Measurements from ENCODE around the gene IL27RA.

The IL27RA gene

GRCh38 chr19:14089662-14090508, 58.3 kb downstream of the IL27RA start:
- DNase-seq, result no peak

DNA sequence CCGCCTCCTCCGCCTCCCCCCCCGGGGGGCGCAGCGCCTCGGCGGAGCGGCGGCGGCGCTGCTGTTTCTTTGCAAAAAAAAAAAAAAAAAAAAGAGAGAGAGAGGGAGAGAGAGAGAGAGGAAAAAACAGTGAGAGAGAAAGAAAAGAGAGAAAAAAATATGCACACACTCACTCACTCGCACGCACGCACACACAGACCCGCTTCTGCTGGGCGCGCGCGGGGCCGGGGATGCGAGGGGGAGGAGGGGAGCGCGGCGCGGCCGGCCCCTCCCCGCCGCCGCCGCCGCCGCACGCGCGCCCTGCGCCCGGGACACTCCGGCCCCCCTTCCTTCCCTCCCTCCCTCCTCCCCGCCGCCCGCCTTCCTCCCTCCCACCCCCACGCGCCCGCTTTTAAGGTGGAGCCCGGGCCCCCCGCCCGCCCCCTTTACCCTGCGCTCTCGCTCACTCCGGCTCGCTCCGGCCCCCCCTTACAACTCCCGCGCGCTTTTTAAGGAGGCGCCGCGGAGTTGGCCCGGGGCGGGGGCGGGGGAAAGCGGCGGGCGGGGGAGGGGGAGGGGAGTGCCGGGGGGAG, 59.0 kb downstream of the IL27RA start, which contains the start of gene SAMD1:
Gene SAMD1, minus strand, starts transcription at position 243 of the 572 bp plus-strand sequence.
- peak; percentile 79 for DNase-seq

- no peak for DNase-seq
Observed at GRCh38 chr19:14091081-14091812, 59.7 kb downstream of the IL27RA start.

DNA sequence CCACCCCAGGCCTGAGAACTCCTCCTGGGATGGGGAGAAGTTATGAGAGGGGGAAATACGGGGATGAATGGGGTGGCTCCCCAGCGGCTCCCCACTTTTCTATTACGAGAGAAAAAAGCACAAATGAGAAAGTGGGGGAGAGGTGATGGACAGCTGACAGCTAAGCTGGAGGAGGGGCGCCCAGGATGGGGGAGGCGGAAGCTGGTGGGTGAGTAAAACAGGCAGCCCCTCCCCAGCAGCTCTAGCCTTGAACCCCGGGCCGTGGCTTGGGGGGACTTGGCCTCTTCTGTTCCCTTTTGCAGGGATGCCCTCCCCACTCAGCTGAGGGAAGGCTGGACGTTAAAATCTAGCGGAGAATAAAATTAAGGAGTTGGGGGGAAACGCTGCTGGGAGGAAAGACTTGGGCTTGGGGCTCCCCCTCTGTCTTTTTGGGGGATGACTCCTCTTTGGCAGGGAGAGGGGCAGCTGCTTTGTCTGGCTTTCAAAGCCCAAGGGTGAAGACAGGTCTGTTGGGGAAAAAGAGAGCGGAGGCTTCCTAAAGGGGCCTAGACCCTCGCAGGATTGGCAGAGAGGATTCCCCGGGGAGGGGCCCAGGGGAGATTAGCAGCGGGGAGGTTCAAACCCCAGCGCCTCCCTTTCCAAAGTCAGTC, 60.4 kb downstream of the IL27RA start:
- DNase-seq, result no peak

DNA sequence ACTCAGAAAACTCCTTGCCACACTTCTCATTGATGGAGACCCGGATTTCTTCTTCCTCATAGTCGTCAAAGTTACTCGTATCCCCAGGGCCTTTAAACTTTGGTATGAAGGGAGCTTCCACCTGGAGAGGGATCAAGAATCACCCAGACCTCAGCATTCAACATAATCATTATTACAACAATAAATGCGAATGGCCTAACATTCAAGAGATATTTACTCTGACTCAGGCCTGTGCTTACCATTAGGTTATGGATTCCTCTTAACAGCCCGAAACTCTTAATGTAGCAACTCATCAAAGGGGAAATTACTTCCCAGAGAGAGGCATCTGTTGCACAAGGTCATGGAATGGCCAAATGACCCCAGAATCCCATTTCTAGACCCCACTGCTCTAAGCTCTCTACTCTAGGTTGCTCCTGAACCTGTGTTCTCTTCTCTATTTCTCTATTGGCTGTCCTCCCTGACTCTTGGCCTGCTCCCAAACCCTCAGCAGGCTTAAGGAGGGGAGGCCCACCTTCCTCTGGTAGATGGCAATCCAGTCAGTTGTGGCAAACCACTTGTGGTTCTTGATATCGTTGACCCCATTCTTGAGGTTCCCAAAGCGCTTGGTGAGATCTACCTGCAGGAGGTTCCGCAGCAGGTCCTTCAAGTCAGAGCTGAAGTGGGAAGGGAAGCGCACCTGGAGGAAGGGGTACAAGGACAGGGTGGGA, 61.7 kb downstream of the IL27RA start:
- DNase-seq, result no peak

- no peak for DNase-seq
Observed at GRCh38 chr19:14094854-14095253, 63.3 kb downstream of the IL27RA start.

DNA sequence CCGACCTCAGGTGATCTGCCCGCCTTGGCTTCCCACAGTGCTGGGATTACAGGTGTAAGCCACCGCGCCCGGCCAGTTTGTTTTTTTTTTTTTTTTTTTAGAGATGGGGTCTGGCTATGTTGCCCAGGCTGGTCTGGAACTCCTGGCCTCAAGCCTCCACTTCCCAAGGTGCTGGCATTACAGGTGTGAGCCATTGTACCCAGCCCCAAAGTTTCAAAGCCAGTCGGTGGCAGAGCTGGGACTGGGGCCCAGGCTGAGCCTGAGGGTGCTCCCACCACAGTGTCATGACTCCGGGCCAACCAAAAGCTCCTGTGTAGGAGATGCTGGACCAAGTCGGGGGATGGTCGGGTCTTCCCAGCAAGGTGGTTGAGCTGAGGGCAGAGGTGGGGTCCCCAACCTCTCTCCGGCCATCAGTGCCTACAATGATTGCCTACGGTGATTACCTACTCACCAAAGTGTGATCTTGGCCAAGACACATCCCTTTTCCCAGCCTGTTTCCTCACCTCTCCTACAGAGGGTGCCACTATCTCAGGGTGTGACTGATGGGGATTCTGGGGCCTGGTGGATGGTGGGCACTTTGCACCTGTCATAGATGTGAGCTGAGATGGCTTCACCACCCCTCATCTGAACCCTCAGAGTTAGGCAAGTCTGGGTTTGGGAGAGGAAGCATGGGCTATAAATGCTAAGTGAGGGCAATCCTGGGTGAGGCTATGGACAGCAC, 64.9 kb downstream of the IL27RA start:
- no peak for DNase-seq

DNA sequence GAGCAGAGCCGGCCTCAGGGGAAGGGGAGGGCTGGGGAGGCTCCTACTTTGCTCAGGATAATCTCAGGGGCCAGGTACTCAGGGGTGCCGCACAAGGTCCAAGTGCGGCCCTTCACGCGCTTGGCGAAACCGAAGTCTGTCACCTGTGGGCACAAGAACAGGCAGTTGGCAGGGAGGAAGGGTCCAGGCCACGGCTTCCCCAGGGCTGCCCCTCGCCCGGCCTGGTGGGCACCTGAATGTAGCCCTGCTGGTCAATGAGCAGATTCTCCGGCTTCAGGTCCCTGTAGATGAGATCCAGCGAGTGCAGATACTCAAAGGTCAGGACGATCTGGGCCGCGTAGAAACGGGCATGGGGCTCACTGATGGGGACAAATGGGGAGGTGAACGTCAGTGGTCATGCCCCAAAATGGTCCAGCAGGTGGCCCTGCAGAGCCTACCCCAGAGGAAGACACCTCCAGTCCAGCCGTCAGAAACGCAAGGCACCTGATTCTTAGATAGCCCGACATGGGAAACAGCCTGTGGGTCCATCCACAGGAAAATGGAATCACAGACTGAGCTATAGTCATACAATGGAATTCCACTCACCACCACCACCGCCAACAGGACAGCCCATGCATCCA, 66.1 kb downstream of the IL27RA start:
- no peak for DNase-seq

- no peak for DNase-seq
Observed at GRCh38 chr19:14101003-14101545, 69.5 kb downstream of the IL27RA start.

DNA sequence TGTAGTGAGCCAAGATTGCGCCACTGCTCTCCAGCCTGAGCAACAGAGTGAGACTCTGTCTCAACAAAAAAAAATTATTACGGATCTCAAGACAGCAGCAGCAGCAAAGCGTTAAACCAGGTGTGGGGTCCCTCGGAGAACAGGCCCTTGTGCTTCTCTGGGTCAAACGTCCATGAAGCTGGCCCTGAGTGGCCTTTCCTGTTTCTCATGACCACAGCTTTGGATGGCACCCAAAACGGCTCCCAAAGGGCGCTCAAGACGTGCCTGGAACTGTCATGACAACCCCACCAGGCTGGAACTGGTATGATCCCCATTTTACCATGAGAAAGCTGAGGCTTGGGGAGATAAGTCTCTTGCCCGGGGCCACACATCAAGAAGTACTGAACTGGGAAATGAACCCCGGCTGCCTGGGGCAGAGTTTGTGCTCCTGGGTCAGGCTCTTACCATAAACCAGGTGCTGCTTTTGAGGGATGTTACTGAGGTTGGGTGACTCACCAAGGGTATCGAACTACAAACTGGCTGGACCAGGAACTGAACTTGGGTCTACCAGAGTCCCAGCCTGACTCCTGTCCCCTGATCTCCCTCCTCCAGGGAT, 70.6 kb downstream of the IL27RA start:
- DNase-seq, result no peak

- no peak for DNase-seq
Observed at GRCh38 chr19:14102756-14103155, 71.2 kb downstream of the IL27RA start.
